Measurements from ENCODE around the gene ARHGAP44. TPM values are rescaled to one million over a fixed set of nuclear protein-coding genes. Genes with fewer than 3 reads are reported as not detected.
A peak's percentile ranks its signal among the peaks of the same experiment; 100 is the strongest.

The ARHGAP44 gene
- total RNA-seq, 1 experiment from 2014 or later = 9.9 TPM

DNA sequence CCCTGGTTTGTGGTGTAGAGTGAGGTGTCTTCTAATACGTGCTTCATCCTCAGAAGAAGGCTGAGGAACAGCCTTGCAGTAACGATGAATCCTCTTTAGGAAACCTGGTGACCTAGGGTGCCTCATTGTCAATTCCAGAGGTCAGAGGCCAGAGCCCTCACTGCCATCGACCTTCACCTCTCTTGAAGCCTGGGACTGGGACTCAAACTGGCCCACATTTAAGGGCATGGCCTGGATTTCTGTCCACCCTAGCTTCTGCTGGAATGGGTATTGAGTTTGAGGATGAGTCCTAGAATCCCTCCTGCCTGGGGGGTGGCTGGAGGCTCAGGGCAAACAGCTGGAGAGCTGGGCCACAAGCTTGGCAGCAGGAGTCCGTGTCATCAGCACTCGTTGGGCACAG lies 189.9 kb downstream of the ARHGAP44 start:
- Histone ChIP-seq H3K23ac (ENCODE audit: insufficient read length, low read depth, low read length) (no peak overlapping the region), H3K56ac (ENCODE audit: insufficient read length, low read depth, low read length) (no peak overlapping the region), H2BK15ac (ENCODE audit: low read depth, low read length) (no peak overlapping the region), H3K27ac (ENCODE audit: insufficient read length, low read depth, low read length) (no peak overlapping the region), H3K4ac (ENCODE audit: low read depth, low read length) (no peak overlapping the region; the same call in 1 of the 2 replicates), H3K27me3 (ENCODE audit: insufficient read depth, low read length) (no peaks in the 10 kb centered on the region), H3K18ac (ENCODE audit: insufficient read length, low read depth, low read length) (no peak overlapping the region), H4K8ac (replicated peaks; ENCODE audit: insufficient read length, low read depth, low read length) (no peak overlapping the region), H3T11ph (ENCODE audit: low read length) (no peak overlapping the region), H3K23me2 (ENCODE audit: insufficient read length, low read depth, low read length, poor library complexity, severe bottlenecking) (no peaks in the 10 kb centered on the region), H3K4me2 (ENCODE audit: insufficient read depth, insufficient read length, low read length) (no peak overlapping the region), H3K79me1 (ENCODE audit: insufficient read depth, low read depth, low read length, poor library complexity, severe bottlenecking) (no peaks in the 10 kb centered on the region), H2BK120ac (ENCODE audit: low read depth, low read length, poor library complexity, severe bottlenecking) (no peak overlapping the region), H4K91ac (ENCODE audit: insufficient read length, low read depth, low read length) (no peak overlapping the region), H2BK5ac (ENCODE audit: insufficient read length, low read length) (no peak overlapping the region), H3K9ac (ENCODE audit: extremely low read depth, insufficient read length, low read length) (no peak overlapping the region), H3K14ac (ENCODE audit: insufficient read depth, low read length) (no peak overlapping the region), H3K9me3 (ENCODE audit: control insufficient read depth, low read depth, low read length) (no peaks in the 10 kb centered on the region), H3K79me2 (ENCODE audit: insufficient read depth, low read length) (no peaks in the 10 kb centered on the region), H2AFZ (ENCODE audit: low read length) (no peak overlapping the region), H3K4me1 (ENCODE audit: insufficient read depth, low read length) (peaks cover 2% of the 10 kb centered on the region; the same call in 1 of the 2 replicates), H2BK20ac (ENCODE audit: low read depth, low read length, poor library complexity, severe bottlenecking) (no peak overlapping the region), H4K5ac (ENCODE audit: insufficient read length, low read depth, low read length) (no peak overlapping the region), H2AK5ac (ENCODE audit: insufficient read length, low read length) (no peak overlapping the region), H4K20me1 (ENCODE audit: control insufficient read depth, insufficient read depth, insufficient read length) (no peaks in the 10 kb centered on the region), H2BK12ac (ENCODE audit: insufficient read length, low read depth, low read length) (no peak overlapping the region)
- H3K36me3 Mint-ChIP-seq (ENCODE audit: insufficient read depth in 1 of 3, low read depth in 3 of 3) = peaks cover 0 to 9% (median 7%) of the 10 kb centered on the region in 3 experiments; a peak in 6 of 7 replicates
- no peak for DNase-seq
- WGBS (ENCODE audit: extremely low coverage, insufficient read length, low lambda C conversion rate) = no CpG with 5 or more reads among the region's 5 CpGs
- H3K4me3 Mint-ChIP-seq = no peak overlapping the region
- peaks cover 3% of the 10 kb centered on the region; the same call in 1 of the 2 replicates for H3K27me3 Mint-ChIP-seq (ENCODE audit: low read depth)
- H3K4me1 Mint-ChIP-seq = peaks cover 13 to 27% of the 10 kb centered on the region in 2 experiments
- TF ChIP-seq, protein P1, sequence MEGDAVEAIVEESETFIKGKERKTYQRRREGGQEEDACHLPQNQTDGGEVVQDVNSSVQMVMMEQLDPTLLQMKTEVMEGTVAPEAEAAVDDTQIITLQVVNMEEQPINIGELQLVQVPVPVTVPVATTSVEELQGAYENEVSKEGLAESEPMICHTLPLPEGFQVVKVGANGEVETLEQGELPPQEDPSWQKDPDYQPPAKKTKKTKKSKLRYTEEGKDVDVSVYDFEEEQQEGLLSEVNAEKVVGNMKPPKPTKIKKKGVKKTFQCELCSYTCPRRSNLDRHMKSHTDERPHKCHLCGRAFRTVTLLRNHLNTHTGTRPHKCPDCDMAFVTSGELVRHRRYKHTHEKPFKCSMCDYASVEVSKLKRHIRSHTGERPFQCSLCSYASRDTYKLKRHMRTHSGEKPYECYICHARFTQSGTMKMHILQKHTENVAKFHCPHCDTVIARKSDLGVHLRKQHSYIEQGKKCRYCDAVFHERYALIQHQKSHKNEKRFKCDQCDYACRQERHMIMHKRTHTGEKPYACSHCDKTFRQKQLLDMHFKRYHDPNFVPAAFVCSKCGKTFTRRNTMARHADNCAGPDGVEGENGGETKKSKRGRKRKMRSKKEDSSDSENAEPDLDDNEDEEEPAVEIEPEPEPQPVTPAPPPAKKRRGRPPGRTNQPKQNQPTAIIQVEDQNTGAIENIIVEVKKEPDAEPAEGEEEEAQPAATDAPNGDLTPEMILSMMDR (conservative IDR thresholded peaks at IDR 0.05) = no peak
- H3K27ac Mint-ChIP-seq = peak overlapping the region in 2 of 3 experiments; percentile 9 to 60; a peak in 1 of 7 replicates
- H3K9me3 Mint-ChIP-seq = no peaks in the 10 kb centered on the region; a peak in 2 of 5 replicates
